Activated effector memory CD4-positive, alpha-beta T cell treated with Interleukin-2 at 50 U/mL for 16 hours (primary cell): Measurements from ENCODE around the gene LRMDA.
"Not testable (repeated sequence)": the region's sequence is repeated elsewhere in the genome, so short reads cannot be mapped to it uniquely, and the experiment has no call there.

ENCODE experiments used
- DNase-seq: peaks from one replicate; pipeline ENCODE4 v3.0.0-alpha.2; 2020

Gene LRMDA

DNA sequence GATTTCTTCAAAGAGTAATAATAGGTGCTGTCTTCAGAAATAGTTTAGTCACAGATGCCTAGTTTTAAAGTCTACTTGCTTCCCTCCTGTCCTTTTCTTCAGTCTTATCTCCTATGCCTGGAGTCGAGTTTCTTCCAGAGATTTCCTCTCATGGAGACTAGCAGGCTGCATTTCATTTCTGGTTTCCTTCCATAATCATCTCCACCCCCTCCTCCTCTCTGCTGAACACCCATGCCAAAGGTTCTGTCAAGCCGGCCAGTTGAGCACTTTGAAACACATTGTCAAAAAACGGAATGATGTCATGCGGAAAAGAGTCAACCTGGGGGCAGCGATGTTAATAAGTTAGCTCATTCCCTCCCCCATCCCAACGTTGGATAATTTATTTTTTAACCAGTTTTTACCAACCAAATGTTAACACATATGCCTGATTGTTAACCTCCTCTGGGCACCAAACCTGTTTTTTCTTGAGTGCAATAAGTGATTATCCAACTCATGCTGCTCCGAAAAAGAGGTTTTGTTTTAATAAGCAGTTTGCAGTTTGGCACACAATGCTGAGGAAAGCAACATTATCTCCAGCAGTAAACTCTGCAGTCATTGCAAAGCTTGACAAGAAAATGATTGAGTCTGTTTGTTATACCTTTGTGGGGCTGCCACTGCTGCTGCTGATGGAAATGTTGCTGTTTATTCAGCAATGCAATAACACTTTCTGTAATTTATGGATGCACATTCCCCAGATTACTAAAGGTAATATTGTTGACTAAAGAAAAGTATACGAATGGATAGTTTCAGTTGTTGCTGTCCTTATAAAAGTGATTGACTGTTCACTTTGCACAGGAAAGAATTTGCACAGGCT is 161.6 kb downstream of the LRMDA start:
- DNase-seq: no peak

DNA sequence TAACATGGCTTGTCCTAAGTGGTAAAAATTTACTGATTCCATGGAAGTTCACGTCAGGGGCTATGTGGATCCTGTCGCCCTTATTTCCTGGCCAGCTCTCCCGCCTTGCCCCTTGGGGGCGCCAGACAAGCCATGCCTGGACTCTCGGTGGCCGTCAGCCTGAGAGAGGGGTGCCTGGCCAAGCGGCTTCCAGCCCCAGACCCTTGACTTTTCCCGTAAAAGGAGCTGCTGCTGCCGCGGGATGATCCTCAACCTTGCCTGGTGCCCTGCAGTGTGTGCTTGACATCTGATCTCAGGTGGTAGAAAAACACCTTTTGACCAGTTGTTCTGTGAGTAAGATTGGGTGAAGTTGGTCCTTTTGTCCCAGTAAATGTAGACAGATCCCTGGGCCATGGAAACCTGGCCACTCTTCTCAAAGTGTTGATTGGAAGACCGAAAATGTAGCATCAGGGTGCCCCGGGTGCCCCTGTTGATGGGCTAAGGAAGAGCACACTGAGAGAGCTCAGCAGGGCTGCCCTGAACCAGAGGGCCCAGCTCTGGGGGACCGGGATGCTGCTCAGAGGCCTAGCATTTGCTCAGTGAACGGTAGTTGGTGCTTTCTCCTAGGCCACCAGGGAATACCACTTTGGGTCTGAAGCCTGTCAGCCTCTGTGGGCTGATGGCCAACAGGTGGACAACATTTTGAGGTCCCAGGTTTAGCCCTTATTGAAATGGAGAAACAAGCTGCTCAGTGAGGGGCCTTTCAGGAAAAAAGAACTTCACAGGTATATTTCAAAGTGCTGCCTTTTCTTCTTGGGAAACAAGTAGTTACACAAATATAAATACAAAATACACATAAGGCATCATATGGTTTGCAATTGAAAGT is 162.5 kb downstream of the LRMDA start:
- no peak for DNase-seq

DNA sequence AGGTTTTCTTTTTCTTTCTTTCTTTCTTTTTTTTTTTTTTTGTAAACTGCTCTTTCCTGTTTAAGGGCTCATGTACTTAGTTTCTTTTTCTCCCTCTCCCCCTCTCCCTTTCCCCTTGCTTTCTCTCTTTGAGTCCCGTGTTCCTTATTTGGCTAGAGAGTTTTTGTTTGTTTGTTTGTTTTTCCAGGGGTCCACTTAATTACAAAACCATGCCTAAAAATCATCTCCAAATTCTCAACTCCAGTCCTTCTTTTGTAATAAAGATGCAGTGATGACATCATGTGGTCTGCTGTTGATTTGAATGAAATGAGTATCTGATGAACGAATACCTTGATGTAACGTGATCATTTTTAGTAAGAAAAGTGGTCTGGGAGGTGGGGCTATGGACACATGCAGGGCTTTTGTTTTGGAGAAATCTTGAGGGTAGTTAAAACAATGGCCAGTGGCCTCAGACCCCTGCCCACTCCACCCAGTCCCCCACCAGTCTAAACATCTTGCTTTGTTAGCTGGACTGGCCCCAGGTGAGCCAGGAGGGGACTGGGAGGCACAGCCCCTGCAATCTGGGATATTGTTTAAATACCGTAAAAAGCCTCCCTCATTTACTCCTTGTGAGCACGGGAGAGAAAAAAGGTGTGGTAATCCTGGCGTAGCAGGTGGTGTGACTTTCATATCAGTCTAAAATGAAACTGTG is 165.7 kb downstream of the LRMDA start:
- DNase-seq: no peak

DNA sequence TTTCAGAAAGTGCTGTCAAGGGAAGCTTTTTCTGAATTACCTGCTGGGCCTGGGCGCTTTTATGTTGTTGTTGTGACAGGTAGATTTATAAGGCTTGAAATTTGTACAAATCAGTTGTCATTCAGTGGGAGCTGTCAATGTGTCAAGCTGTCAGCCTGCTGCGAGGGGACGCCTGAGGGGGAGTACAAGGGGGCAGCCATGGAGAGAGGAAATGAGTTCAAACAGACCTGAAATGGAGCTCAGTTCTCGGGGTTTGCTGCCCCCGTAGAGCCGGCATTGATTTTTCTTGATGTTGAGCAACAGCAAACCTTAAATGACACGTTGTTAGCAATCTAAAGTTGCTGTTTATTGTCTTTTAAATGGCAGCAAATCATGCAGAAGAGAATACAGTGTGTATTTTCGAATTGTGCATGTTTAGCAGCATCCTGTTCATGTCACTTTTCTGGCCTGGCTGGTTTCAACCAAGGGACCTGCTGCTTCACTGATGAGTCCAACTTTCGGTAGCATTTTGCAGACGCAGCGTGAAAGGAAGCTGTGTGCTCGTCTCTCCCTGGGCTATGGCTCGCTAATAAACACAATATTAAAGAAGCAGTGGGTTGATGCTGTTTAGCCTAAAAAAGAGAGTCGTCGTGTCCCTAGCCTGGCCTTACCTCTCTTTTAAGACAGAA is 166.5 kb downstream of the LRMDA start:
- no peak for DNase-seq

DNA sequence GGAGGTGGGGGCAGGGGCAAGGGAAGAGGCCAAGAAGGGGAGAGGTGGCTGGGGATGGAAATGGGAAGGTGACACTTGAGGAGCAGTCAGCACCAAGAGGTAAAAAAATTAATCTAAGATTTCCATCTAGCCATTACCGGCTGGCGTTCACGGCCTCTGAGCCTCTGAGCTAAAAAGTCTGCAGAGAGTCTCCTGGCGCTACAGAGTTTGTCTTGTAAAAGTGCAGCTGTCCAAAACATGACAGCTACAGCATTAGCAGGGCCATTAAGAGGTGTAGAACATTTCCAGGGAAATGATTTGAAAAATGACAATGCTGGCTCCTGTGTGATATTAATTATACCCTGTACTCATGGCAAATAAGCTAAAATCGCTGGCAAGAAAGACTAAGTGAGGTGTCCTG is 167.6 kb downstream of the LRMDA start:
- no peak for DNase-seq

DNA sequence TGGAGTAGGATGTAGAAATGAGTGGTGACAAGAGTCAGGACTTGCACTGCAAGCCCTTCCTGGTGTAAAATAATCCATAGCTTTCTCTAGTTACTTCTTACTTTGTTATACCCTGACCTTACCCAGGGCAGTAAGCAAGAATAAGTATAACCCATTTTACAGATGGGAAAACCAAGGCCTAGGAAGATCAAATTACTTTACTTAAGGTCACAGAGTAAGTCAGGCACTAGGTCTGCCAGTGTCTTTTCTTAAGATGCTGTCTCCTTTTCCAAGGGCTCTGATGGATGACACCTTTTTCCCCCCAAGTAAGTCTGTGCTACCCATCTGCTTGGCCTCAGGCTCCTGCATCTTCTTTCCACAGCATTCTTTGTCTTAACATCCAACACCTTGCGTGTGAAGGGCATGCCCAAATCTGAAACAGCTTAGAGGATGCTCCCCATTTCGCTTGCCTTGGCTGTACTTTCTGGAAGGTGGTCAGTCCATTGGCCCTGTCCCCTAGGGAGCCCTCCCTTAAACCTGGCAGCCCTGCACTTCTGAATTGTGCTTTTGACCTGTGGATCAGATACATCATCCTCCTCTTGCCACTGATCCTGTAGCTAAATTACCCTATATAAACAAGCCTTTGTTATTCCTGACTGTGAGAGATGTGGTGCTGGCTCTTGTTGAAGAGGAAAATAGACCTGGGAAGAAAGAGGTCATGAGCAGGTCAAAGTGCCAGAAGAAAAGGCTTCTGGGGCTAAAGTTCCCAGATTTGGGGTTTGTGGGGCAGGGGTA is 168.6 kb downstream of the LRMDA start:
- no peak for DNase-seq

DNA sequence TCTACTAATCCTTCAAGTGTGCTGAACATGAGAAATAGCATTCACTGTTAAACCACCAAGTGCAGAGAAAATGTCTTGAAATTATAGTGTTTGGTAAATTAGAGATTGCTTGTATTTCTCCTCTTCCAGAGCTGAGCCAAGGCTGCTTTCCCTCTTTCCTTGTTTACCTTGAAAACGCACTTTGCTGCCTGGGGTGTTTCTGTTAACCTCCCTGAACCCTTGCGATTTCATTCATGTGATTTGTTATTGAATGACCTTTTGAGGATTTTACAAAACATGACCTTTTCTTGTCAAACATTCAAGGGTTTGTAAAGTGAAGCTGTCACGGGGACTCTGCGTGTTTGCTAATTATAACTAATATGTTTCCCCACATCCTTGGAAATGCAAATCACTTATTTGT is 169.4 kb downstream of the LRMDA start:
- DNase-seq: no peak

DNA sequence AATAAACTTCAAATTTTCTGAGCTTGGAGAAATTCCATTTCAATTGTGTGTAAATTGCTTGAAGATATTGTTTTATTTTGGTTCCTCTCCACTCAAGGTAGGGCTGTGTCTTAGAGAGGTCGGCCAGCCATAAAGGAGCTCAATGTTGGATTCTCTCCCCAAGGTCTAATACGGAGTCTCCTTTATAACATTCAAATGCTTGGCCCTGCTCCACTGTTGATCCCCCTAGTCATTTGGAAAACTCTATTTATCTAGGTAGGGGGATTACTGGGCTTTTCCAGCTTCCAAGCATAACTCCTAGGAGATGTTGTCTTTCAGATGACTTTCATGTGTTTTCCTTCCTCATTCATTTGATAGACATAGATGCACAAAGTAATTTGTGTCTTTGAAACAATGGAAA is 170.9 kb downstream of the LRMDA start:
- DNase-seq: no peak

DNA sequence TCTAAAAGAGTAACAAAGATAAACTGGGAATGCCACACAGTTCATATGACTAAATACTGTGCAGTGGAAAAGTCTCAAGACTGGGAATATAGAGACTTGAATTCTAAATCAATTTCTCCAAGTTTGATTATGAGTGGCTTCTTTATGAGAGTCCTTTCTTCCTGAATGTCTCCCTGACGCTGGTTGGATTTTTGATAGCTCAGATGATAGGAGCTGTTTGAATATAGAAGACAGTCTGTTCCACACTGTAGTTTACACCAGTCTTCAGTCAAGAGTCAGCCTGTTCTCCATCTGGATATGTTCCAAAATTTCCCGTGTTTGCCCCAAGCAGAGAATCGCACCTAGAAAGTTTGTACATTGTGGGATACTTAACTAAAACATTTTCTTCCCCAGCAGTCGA is 173.7 kb downstream of the LRMDA start:
- no peak for DNase-seq

DNA sequence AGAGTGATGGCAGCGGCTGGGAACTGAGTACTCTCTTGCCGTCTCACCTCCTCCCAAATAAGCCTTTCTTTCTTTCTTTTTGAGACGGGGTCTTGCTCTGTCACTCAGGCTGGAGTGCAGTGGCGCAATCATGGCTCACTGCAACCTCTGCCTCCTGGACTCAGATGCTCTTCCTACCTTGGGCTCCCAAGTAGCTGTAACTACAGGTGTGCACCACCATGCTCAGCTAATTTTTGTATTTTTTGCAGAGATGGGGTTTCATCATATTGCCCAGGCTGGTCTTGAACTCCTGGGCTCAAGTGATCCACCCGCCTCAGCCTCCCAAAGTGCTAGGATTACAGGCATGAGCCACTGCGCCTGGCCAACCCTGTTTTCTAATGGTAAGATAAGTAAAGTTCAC is 174.4 kb downstream of the LRMDA start:
- not testable (repeated sequence) for DNase-seq

DNA sequence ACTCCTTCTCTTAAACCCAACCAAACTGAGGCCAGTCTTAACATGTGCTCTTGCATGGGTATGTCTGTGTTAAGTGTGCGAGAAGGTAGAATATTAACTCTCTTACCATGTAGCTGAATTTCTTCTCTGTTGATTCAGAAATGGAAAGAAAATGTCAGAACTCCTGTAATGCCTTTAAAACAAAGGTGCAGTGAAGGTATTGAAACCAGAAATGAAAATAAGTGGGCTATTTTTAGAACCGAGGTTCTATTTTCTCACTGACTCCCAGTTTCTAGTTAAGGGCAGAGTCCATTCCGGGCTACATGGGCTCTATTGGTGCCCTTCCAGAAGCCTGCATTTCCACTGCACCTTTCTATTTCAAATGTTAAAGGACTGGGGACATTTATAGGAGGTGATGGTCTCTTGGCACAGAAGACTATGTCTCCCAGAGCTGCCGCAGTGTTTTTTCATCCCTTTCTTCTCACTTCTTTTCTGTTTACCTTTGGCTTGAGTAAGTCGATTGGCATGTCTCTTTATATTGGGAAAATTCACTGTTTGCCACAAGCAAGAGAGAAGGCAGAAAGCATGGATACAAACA is 174.9 kb downstream of the LRMDA start:
- DNase-seq: no peak

DNA sequence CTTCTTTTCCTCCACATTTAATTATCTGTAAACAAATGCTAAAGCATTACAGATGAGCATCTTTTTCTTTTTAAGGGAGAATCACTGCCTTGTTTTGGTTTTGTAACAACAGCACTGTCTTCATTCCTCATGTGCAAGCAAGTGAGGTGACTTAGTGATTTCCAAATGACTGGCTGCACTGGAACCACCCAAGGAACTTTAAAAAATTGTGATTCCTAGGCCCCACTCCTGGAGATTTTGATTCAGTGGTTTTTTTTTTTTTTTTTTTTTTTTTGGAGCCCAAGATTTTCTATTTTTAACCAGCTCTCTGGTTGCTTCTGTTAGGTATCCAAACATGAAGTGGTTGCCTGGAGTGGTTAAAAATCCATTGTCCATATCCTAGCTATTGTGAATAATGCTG is 176.2 kb downstream of the LRMDA start:
- no peak for DNase-seq

DNA sequence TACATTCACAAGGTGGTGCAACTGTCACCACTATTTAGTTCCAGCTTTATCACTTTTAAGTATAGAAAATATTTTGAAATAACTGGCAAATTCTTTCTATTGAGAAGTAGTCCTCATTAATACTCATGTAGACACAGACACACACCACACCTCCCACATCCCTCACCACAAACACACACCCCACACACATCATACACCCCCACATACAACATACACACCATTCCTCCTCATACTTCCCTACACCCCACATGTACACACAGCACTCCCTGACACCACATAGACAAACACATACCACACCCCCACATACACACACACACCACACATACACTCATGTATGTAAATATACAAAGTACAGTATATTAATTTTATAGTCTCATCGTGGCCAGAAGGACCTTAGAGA is 178.8 kb downstream of the LRMDA start:
- no peak for DNase-seq

DNA sequence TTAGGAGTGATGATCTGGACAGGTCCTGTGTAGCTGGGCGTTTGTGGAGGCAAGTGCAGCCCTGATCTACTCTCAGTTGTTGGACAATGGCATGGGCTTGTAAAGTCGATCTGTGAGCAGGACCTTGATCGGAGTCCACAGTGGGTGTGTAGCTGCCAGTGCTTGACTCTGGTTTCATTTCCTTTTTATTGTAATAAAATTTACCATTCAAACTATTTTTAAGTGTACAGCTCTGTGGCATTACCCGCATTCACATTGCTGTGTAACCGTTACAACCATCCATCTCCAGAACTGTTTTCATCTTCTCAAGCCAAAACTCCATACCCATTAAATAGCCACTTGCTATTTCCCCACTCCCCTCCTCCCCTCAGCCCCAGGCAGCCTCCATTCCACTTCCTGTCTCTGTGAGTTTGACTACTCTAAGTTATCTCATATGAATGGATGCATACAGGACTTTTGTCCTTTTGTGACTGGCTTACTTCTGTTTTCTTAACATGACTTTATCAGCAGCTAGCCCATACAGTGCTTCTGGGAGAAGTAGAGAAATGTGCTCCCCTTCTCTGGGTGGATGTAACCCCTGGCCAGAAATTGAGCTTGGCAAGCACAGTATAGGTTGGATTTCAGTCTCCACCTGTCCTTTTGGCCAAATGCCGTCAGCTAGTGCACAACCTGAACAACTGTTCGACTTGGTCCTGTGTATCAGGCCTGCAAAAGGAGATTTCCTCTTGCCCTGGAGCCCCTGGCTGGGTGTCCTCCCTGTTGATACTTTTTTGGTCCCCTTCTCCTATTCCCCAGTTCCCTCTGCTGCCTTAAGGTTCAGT is 180.0 kb downstream of the LRMDA start:
- no peak for DNase-seq

DNA sequence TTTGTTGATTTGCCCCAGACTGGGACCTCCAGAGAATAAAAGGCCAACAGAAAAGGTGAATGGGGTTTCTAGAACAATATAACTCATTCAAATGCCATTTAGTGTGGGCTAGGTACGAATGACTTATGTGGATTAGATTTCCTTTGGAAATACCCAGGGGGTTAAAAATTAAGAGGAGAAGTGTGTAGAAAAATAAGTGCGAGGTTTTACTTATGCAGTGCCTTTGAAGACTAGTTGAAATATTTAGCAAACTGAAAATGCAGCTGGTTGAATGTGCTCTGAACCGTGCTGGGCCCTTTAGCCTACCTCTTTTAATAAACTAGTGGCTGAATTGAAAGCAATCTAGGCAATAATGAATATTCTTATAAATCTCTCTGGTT is 180.6 kb downstream of the LRMDA start:
- no peak for DNase-seq

DNA sequence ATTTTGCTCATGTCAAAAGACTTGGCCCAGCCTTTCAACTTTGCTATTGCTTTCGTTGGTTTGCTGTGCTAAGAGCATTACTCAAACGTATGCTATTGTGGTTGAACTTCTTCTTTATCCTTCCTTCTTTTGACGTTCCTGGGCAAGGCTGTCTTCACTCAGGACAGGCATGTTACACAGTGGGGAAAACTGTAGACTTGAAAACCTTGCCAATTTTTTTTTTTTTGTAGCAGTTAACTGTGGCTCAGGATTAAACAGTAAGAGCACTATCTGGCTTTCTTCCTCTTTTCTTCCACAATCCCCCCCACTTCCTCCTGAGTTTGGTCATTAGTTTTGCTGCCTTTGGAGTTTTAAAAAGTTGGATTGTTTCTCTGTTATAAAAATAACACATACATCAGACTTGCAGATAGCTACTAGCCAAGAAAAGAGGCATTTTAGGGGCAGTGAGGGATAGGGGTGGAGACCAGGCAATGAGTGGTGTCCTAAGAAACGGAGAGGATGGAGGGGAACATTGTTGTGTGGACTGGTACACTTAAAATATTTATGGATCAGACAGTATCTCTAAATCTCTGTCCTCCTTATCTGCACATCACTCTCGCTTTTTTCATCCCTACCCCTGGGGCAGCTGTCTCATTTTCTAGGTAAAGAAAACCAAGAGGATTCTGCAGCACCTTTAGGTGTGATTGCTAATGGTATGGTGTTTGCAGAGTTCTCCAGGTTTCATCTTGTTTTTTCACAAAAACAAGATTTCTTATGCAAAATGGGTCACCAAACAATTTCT is 181.7 kb downstream of the LRMDA start:
- no peak for DNase-seq

DNA sequence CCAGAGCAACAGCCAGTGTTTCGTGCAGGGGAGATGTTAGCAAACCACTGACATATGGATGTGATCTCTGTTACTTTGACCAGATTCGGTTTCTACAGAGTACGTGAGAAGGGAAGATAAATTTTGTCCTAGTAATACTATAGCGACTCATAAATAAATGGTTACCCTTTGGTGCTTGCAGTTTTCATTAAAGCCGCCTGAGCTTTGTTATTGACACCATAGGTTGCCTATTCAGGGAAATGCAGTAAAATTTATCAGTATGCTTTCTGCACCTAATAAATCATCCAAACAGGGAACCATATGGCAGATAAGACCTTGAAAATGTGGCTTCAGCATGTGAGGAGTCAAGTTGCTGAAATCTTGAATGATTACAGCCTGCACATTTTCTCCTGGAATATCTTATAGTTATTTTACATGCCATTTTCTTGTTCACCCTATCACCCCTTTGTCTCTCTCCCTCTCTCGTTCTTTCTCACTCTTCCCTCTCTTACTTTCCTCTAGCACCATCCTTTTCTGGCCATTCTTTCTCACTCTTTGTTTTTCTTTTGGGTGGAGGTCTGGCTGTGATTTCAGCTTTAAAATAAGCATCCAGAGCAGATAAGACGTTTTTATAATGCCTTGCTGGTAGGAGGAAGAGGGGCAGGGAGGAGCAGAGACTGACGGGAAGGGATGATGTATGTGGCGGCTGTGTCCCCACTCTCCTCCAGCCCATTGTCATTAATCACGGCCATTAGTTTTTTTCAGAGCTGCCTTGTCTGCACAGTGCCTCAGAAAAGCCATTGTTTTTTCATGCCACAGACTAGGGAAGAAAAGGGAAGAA is 182.5 kb downstream of the LRMDA start:
- no peak for DNase-seq

DNA sequence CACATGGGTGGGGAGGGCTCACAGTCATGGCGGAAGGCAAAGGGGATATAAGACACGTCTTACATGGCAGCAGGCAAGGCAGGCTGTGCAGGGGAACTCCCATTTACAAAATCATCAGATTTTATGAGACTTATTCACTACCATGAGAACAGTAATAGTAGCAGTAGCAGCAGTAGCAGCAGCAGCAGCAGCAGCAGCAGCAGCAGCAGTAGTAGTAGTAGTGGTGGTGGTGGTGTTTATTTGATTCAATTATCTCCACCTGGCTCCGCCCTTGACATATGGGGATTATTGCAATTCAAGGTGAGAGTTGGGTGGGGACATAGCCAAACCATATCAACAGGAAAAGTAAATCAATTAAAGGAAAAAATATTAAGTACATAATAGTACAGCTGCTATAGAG is 184.7 kb downstream of the LRMDA start:
- DNase-seq: no peak

DNA sequence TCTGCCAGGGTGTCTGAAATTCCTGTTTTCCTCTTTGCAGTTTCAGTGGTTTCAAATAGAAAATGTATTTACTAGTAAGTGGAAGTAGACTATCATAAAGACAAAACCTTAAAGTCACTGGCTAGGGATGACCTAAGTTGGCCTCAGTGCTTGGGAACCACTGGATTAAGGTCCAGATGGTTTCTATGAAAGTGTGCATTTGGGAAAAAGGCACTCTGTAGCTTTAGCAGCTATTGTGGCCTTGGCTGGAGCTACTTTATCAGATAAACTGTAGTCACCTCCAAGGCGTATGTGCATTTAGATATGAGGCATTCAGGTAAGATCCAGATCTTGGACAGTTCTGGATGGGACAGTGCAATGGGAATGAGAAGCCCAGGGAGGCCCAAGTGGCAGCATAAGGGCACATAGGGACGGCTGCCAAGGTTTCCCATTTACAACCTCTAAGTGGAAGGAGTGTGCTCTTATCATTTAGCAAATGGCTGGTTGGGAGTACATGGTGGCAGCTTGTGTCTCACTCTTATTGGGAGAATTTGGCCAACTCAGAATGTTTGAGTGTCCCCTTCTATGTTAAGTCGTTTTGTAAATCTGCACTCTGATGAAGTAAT is 185.6 kb downstream of the LRMDA start:
- no peak for DNase-seq
